Dendritic cell treated with granulocyte-macrophage colony-stimulating factor and Interleukin-4, amounts not matched to agents 40 ng/mL and 50 ng/mL, for 4 days (primary cell): ENCODE results near the gene KIFC1.

Source experiments
- H3K27ac Mint-ChIP-seq: one replicate; pipeline ENCODE4 v1.8.0; 2022; ENCODE audit warnings: mild to moderate bottlenecking, mixed read lengths
- H3K27me3 Mint-ChIP-seq: one replicate; pipeline ENCODE4 v1.8.0; 2022; ENCODE audit warnings: mild to moderate bottlenecking, mixed read lengths
- H3K36me3 Mint-ChIP-seq: one replicate; pipeline ENCODE4 v1.8.0; 2022; ENCODE audit warnings: low read depth, mixed read lengths
- H3K4me1 Mint-ChIP-seq: one replicate; pipeline ENCODE4 v1.8.0; 2022; ENCODE audit warnings: low read depth, mixed read lengths
- H3K4me3 Mint-ChIP-seq: one replicate; pipeline ENCODE4 v1.8.0; 2022; ENCODE audit warnings: mild to moderate bottlenecking, moderate library complexity, mixed read lengths
- H3K9me3 Mint-ChIP-seq: one replicate; pipeline ENCODE4 v1.8.0; 2022; ENCODE audit warnings: mixed read lengths
- intact Hi-C: fragments of 100-400 bp; cut with micrococcal nuclease; formaldehyde crosslinking; loops from one replicate; pipeline ENCODE4 v1.15.0; 2022

Gene KIFC1

GRCh38 chr6:33430334-33430733 is 38.7 kb downstream of the KIFC1 start:
- peaks cover 43% of the 10 kb centered on the region for H3K27me3 Mint-ChIP-seq
- H3K4me1 Mint-ChIP-seq = peaks cover 71% of the 10 kb centered on the region

GRCh38 chr6:33430991-33431879 is 39.6 kb downstream of the KIFC1 start:
- peaks cover 6% of the 10 kb centered on the region for H3K36me3 Mint-ChIP-seq
- peak overlapping the region; percentile 41 for H3K4me3 Mint-ChIP-seq
- H3K27me3 Mint-ChIP-seq = peaks cover 43% of the 10 kb centered on the region
- H3K27ac Mint-ChIP-seq = no peak overlapping the region
- intact Hi-C loops = no loop called here
- no peaks in the 10 kb centered on the region for H3K9me3 Mint-ChIP-seq
- H3K4me1 Mint-ChIP-seq = peaks cover 64% of the 10 kb centered on the region

More at GRCh38 chr6:33430334-33430733, 38.7 kb downstream of the KIFC1 start:
- H3K9me3 Mint-ChIP-seq = no peaks in the 10 kb centered on the region
- peaks cover 7% of the 10 kb centered on the region for H3K36me3 Mint-ChIP-seq
- intact Hi-C loops = no loop called here
- no peak overlapping the region for H3K4me3 Mint-ChIP-seq
- H3K27ac Mint-ChIP-seq = no peak overlapping the region

- intact Hi-C loops = no loop called here
- peaks cover 58% of the 10 kb centered on the region for H3K4me1 Mint-ChIP-seq
- peak overlapping the region; percentile 9 for H3K27ac Mint-ChIP-seq
- H3K36me3 Mint-ChIP-seq = peaks cover 10% of the 10 kb centered on the region
- peaks cover 42% of the 10 kb centered on the region for H3K27me3 Mint-ChIP-seq
- no peaks in the 10 kb centered on the region for H3K9me3 Mint-ChIP-seq
- H3K4me3 Mint-ChIP-seq = peak overlapping the region; percentile 25
Measured at GRCh38 chr6:33431880-33432541, 40.4 kb downstream of the KIFC1 start.

GRCh38 chr6:33432546-33432945 is 40.9 kb downstream of the KIFC1 start:
- Mint-ChIP-seq H3K4me1 (peaks cover 52% of the 10 kb centered on the region), H3K27me3 (peaks cover 37% of the 10 kb centered on the region), H3K27ac (peak overlapping the region; percentile 9), H3K36me3 (peaks cover 15% of the 10 kb centered on the region), H3K4me3 (peak overlapping the region; percentile 25), H3K9me3 (no peaks in the 10 kb centered on the region)
- intact Hi-C loops = no loop called here

- Mint-ChIP-seq H3K9me3 (no peaks in the 10 kb centered on the region), H3K27me3 (peaks cover 36% of the 10 kb centered on the region), H3K4me1 (peaks cover 51% of the 10 kb centered on the region), H3K27ac (no peak overlapping the region), H3K4me3 (no peak overlapping the region), H3K36me3 (peaks cover 19% of the 10 kb centered on the region)
- intact Hi-C loops = no loop called here
Measured at GRCh38 chr6:33433001-33433543, 41.4 kb downstream of the KIFC1 start.

- no peak overlapping the region for H3K4me3 Mint-ChIP-seq
- intact Hi-C loops = no loop called here
- H3K36me3 Mint-ChIP-seq = peaks cover 25% of the 10 kb centered on the region
- no peak overlapping the region for H3K27ac Mint-ChIP-seq
- H3K4me1 Mint-ChIP-seq = peaks cover 45% of the 10 kb centered on the region
- H3K9me3 Mint-ChIP-seq = no peaks in the 10 kb centered on the region
- peaks cover 30% of the 10 kb centered on the region for H3K27me3 Mint-ChIP-seq
Measured at GRCh38 chr6:33433544-33434191, 42.0 kb downstream of the KIFC1 start.

- Mint-ChIP-seq H3K4me3 (no peak overlapping the region), H3K36me3 (peaks cover 27% of the 10 kb centered on the region), H3K27ac (no peak overlapping the region), H3K4me1 (peaks cover 33% of the 10 kb centered on the region), H3K9me3 (no peaks in the 10 kb centered on the region), H3K27me3 (peaks cover 25% of the 10 kb centered on the region)
- intact Hi-C loops = no loop called here
Measured at GRCh38 chr6:33434961-33435360, 43.3 kb downstream of the KIFC1 start.

GRCh38 chr6:33437666-33438065 is 46.0 kb downstream of the KIFC1 start:
- peaks cover 15% of the 10 kb centered on the region for H3K4me1 Mint-ChIP-seq
- no peaks in the 10 kb centered on the region for H3K9me3 Mint-ChIP-seq
- no peak overlapping the region for H3K27ac Mint-ChIP-seq
- peaks cover 35% of the 10 kb centered on the region for H3K36me3 Mint-ChIP-seq
- H3K4me3 Mint-ChIP-seq = no peak overlapping the region
- intact Hi-C loops = no loop called here
- peaks cover 10% of the 10 kb centered on the region for H3K27me3 Mint-ChIP-seq

- intact Hi-C loops = no loop called here
- H3K27ac Mint-ChIP-seq = no peak overlapping the region
- H3K9me3 Mint-ChIP-seq = no peaks in the 10 kb centered on the region
- H3K4me1 Mint-ChIP-seq = peaks cover 2% of the 10 kb centered on the region
- peaks cover 42% of the 10 kb centered on the region for H3K36me3 Mint-ChIP-seq
- H3K4me3 Mint-ChIP-seq = no peak overlapping the region
- no peaks in the 10 kb centered on the region for H3K27me3 Mint-ChIP-seq
Measured at GRCh38 chr6:33438978-33439594, 47.5 kb downstream of the KIFC1 start.

GRCh38 chr6:33439956-33440648 is 48.5 kb downstream of the KIFC1 start:
- H3K4me3 Mint-ChIP-seq = no peak overlapping the region
- H3K9me3 Mint-ChIP-seq = no peaks in the 10 kb centered on the region
- no peak overlapping the region for H3K27ac Mint-ChIP-seq
- intact Hi-C loops = no loop called here
- H3K4me1 Mint-ChIP-seq = peaks cover 10% of the 10 kb centered on the region
- no peaks in the 10 kb centered on the region for H3K27me3 Mint-ChIP-seq
- peaks cover 41% of the 10 kb centered on the region for H3K36me3 Mint-ChIP-seq

GRCh38 chr6:33440649-33441309 is 49.2 kb downstream of the KIFC1 start:
- H3K9me3 Mint-ChIP-seq = no peaks in the 10 kb centered on the region
- no peak overlapping the region for H3K4me3 Mint-ChIP-seq
- peaks cover 12% of the 10 kb centered on the region for H3K4me1 Mint-ChIP-seq
- intact Hi-C loops = no loop called here
- H3K27me3 Mint-ChIP-seq = no peaks in the 10 kb centered on the region
- peaks cover 37% of the 10 kb centered on the region for H3K36me3 Mint-ChIP-seq
- H3K27ac Mint-ChIP-seq = no peak overlapping the region

GRCh38 chr6:33441457-33441856 is 49.8 kb downstream of the KIFC1 start:
- no peaks in the 10 kb centered on the region for H3K9me3 Mint-ChIP-seq
- no peak overlapping the region for H3K27ac Mint-ChIP-seq
- H3K27me3 Mint-ChIP-seq = no peaks in the 10 kb centered on the region
- H3K36me3 Mint-ChIP-seq = peaks cover 41% of the 10 kb centered on the region
- intact Hi-C loops = no loop called here
- peaks cover 19% of the 10 kb centered on the region for H3K4me1 Mint-ChIP-seq
- no peak overlapping the region for H3K4me3 Mint-ChIP-seq

GRCh38 chr6:33442283-33442682 is 50.7 kb downstream of the KIFC1 start:
- intact Hi-C loops = no loop called here
- H3K4me3 Mint-ChIP-seq = no peak overlapping the region
- no peak overlapping the region for H3K27ac Mint-ChIP-seq
- H3K4me1 Mint-ChIP-seq = peaks cover 27% of the 10 kb centered on the region
- no peaks in the 10 kb centered on the region for H3K27me3 Mint-ChIP-seq
- H3K9me3 Mint-ChIP-seq = no peaks in the 10 kb centered on the region
- H3K36me3 Mint-ChIP-seq = peaks cover 42% of the 10 kb centered on the region
